Cerebellar cortex (tissue), 1 donor: ENCODE results near the gene WDCP.
A peak's percentile ranks its signal among the peaks of the same experiment; 100 is the strongest.
"Not testable (repeated sequence)": the region's sequence is repeated elsewhere in the genome, so short reads cannot be mapped to it uniquely, and the experiment has no call there.

Experiments
- DNase-seq: peaks from one replicate; pipeline ENCODE4 v3.0.0-alpha.2; 2015; ENCODE audit warnings: low spot score

Gene WDCP

GRCh38 chr2:24058564-24059271 is 11.5 kb upstream of the WDCP start:
- no peak for DNase-seq

- DNase-seq = no peak
Measured at GRCh38 chr2:24055750-24056149, 8.6 kb upstream of the WDCP start.

- peak; percentile 67 for DNase-seq
Measured at GRCh38 chr2:24054366-24055010, 7.3 kb upstream of the WDCP start.

- no peak for DNase-seq
Measured at GRCh38 chr2:24052951-24053350, 5.8 kb upstream of the WDCP start.

- peak; percentile 42 for DNase-seq
Measured at GRCh38 chr2:24051833-24052232, 4.6 kb upstream of the WDCP start.

- DNase-seq = peak; percentile 52
Measured at GRCh38 chr2:24050041-24050979, 3.1 kb upstream of the WDCP start.

- peak; percentile 80 for DNase-seq
Measured at GRCh38 chr2:24049485-24050021, 2.4 kb upstream of the WDCP start, which contains the start of gene FKBP1B. TSS of gene FKBP1B (plus strand) at chr2:24049741. CDS start at chr2:24049850, 109 bp downstream.

- peak; percentile 40 for DNase-seq
Measured at GRCh38 chr2:24048769-24049484, 1.7 kb upstream of the WDCP start.

GRCh38 chr2:24047703-24048033 is 477 bp upstream of the WDCP start:
- DNase-seq = no peak

- DNase-seq = no peak
Measured at GRCh38 chr2:24046599-24046929, 627 bp downstream of the WDCP start.

- no peak for DNase-seq
Measured at GRCh38 chr2:24045511-24046508, 1.4 kb downstream of the WDCP start.

- not testable (repeated sequence) for DNase-seq
Measured at GRCh38 chr2:24043133-24043532, 4.1 kb downstream of the WDCP start.

- no peak for DNase-seq
Measured at GRCh38 chr2:24040511-24040910, 6.7 kb downstream of the WDCP start.

- no peak for DNase-seq
Measured at GRCh38 chr2:24038786-24039499, 8.2 kb downstream of the WDCP start.

GRCh38 chr2:24026233-24026632 is 21.0 kb downstream of the WDCP start:
- DNase-seq = no peak

GRCh38 chr2:24024996-24025663 is 22.1 kb downstream of the WDCP start:
- DNase-seq = no peak

GRCh38 chr2:24024018-24024417 is 23.2 kb downstream of the WDCP start:
- DNase-seq = no peak

- no peak for DNase-seq
Measured at GRCh38 chr2:24022975-24023575, 24.1 kb downstream of the WDCP start.
